ENCODE data around the gene EHHADH. TPM values are rescaled to one million over a fixed set of nuclear protein-coding genes. Genes with fewer than 3 reads are reported as not detected.

Gene EHHADH
- total and polyA plus RNA-seq, 2 donors (not counting 3 experiments of a cell fraction or from before 2014, with no cell fraction given): 1.3 to 5.8 TPM

DNA sequence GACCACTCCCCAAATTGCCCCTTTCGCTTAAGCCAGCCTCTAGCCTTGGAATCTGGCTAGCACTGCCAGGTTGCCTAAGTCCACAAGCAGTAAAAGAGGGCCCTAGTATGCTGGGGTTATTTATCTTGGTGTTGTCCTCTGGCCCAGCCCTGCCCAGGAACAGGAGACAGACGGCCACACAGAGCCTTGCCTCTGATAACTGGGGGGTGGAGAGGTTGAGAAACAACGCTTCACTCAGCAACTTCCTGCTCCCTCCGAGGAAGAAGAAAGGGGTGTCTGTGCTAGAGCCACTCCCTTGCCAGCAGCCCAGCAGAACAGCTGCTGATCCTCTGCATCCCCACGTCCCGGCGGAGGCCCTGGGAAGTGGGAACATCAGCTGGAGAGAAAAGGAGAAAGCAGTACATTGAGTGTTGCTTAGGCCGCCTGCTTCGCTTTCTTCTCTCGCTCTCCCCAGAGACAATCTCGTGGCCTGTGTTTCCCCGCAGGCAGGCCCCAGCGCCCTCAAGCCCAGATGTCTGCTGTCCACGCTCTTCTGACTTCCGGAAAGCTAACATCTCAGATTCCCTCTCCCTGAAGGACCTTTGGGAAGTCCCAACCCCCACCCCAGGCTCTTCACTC, 78.4 kb downstream of the EHHADH start:
- dilution Hi-C loops (cut with MboI; ENCODE audit: extremely low pct_ligation_motif_present, low sequenced_read_pairs): loop anchor here (25.0 kb wide), 1 partner anchor 313 kb away; no protein-coding TSS in a partner anchor
- no peak for FAIRE-seq

GRCh38 chr3:185172086-185173049, 81.5 kb downstream of the EHHADH start:
- intact Hi-C loops (cut with micrococcal nuclease): no loop called here
- no TSS peak for BruUV-seq (replicated peaks)
- no peaks in the 10 kb centered on the region for H3K36me3 ChIP-seq (ENCODE audit: control insufficient read depth in 2 of 2, extremely low read depth in 1 of 2, insufficient read depth in 2 of 2, low read length in 2 of 2)
- DNase-seq (ENCODE audit: low read depth, low spot score): no peak
- H2AFZ ChIP-seq (ENCODE audit: low read depth, low read length): no peak overlapping the region
- H3K4me2 ChIP-seq (ENCODE audit: insufficient read depth, low read length): no peak overlapping the region
- no peak overlapping the region for H3K9ac ChIP-seq (replicated peaks; ENCODE audit: extremely low read depth, insufficient read depth, low read length)
- dilution Hi-C loops (cut with MboI; ENCODE audit: extremely low pct_ligation_motif_present, low sequenced_read_pairs): no loop called here
- CTCF ChIA-PET: interaction anchor here (1.7 to 1.8 kb wide), 2 partner anchors 20 to 298 kb away, joined by 4 to 14 read pairs; no protein-coding TSS in a partner anchor
- POLR2A ChIA-PET: no interaction called here
- H3K4me3 ChIP-seq (replicated peaks in 1 of 3; ENCODE audit: insufficient read depth in 1 of 3, low read depth in 1 of 3, low read length in 3 of 3): no peak overlapping the region
- TF ChIP-seq, protein P1, sequence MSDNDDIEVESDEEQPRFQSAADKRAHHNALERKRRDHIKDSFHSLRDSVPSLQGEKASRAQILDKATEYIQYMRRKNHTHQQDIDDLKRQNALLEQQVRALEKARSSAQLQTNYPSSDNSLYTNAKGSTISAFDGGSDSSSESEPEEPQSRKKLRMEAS (IDR thresholded peaks at IDR 0.05; ENCODE audit: insufficient read depth, insufficient read length): no peak
- TF ChIP-seq CTCF (IDR thresholded peaks at IDR 0.05; ENCODE audit: extremely low read depth in 1 of 2, insufficient read depth in 1 of 2, low read depth in 1 of 2, low read length in 2 of 2) (no peak), GATA2 (IDR thresholded peaks at IDR 0.05; ENCODE audit: insufficient read depth, insufficient read length, low read depth, low read length) (no peak), MYC (IDR thresholded peaks at IDR 0.05; ENCODE audit: low read depth, low read length) (no peak), FOS (IDR thresholded peaks at IDR 0.05; ENCODE audit: borderline replicate concordance, insufficient read depth, low read length) (no peak)
- H3K27me3 ChIP-seq (ENCODE audit: control insufficient read depth in 2 of 2, insufficient read depth in 2 of 2, low read length in 2 of 2): peaks cover 0 to 2% of the 10 kb centered on the region in 2 experiments
- H3K27ac ChIP-seq (ENCODE audit: insufficient read depth, low read depth, low read length): no peak overlapping the region
- H4K20me1 ChIP-seq (replicated peaks; ENCODE audit: control insufficient read depth, extremely low read depth, insufficient read depth, low read length): no peaks in the 10 kb centered on the region
- no peaks in the 10 kb centered on the region for H3K4me1 ChIP-seq (ENCODE audit: control insufficient read depth, extremely low read depth, insufficient read depth, low read length)
- no peaks in the 10 kb centered on the region for H3K9me1 ChIP-seq (replicated peaks; ENCODE audit: control insufficient read depth, extremely low read depth, insufficient read depth, low read length)
- FAIRE-seq: no peak
- no peaks in the 10 kb centered on the region for H3K9me3 ChIP-seq (replicated peaks; ENCODE audit: control insufficient read depth, insufficient read depth, low read length)
- H3K79me2 ChIP-seq (ENCODE audit: control insufficient read depth, insufficient read depth, low read length): no peaks in the 10 kb centered on the region

More for the DNA sequence above, 78.4 kb downstream of the EHHADH start:
- DNase-seq (ENCODE audit: low read depth, low spot score): no peak
- intact Hi-C loops (cut with micrococcal nuclease): no loop called here
- BruUV-seq (replicated peaks): no TSS peak
- peak overlapping the region; percentile 69 for H2AFZ ChIP-seq (ENCODE audit: low read depth, low read length)
- H3K27ac ChIP-seq (ENCODE audit: insufficient read depth, low read depth, low read length): no peak overlapping the region
- H4K20me1 ChIP-seq (replicated peaks; ENCODE audit: control insufficient read depth, extremely low read depth, insufficient read depth, low read length): no peaks in the 10 kb centered on the region
- ChIA-PET POLR2A (no interaction called here), CTCF (interaction anchor here (1.0 to 4.9 kb wide), 12 partner anchors 9 to 307 kb away, joined by 3 to 121 read pairs (median 8); no protein-coding TSS in a partner anchor)
- H3K4me3 ChIP-seq (replicated peaks in 1 of 3; ENCODE audit: insufficient read depth in 1 of 3, low read depth in 1 of 3, low read length in 3 of 3): no peak overlapping the region
- H3K79me2 ChIP-seq (ENCODE audit: control insufficient read depth, insufficient read depth, low read length): no peaks in the 10 kb centered on the region
- H3K9ac ChIP-seq (replicated peaks; ENCODE audit: extremely low read depth, insufficient read depth, low read length): no peak overlapping the region
- no peaks in the 10 kb centered on the region for H3K36me3 ChIP-seq (ENCODE audit: control insufficient read depth in 2 of 2, extremely low read depth in 1 of 2, insufficient read depth in 2 of 2, low read length in 2 of 2)
- no peaks in the 10 kb centered on the region for H3K9me1 ChIP-seq (replicated peaks; ENCODE audit: control insufficient read depth, extremely low read depth, insufficient read depth, low read length)
- H3K4me2 ChIP-seq (ENCODE audit: insufficient read depth, low read length): no peak overlapping the region
- TF ChIP-seq, protein P1 (IDR thresholded peaks at IDR 0.05; ENCODE audit: insufficient read depth, insufficient read length): no peak
- no peaks in the 10 kb centered on the region for H3K9me3 ChIP-seq (replicated peaks; ENCODE audit: control insufficient read depth, insufficient read depth, low read length)
- no peaks in the 10 kb centered on the region for H3K4me1 ChIP-seq (ENCODE audit: control insufficient read depth, extremely low read depth, insufficient read depth, low read length)
- no peaks in the 10 kb centered on the region for H3K27me3 ChIP-seq (ENCODE audit: control insufficient read depth in 2 of 2, insufficient read depth in 2 of 2, low read length in 2 of 2)

Measured in endothelial cell of umbilical vein (primary cell).